HepG2 (cell line): Measurements from ENCODE around the gene CPOX. TPM values are rescaled to one million over a fixed set of nuclear protein-coding genes. Genes with fewer than 3 reads are reported as not detected.

ENCODE experiments used
- ATAC-seq: fragments of 200-7000 bp; cut with Tn5 transposase; 3 replicates; pipeline ENCODE4 v1.9.1; 2020; ENCODE audit warnings: mild to moderate bottlenecking, moderate library complexity
- BruUV-seq: library from RNA; stranded (reverse); fragments of 400-500 nt; replicated peaks from 2 replicates; lab custom pipeline; 2021; lab: Mats Ljungman, UMichigan
- CTCF ChIA-PET: fragments of 300-600 bp; formaldehyde crosslinking; extraction: SDS; loops from one replicate; lab custom pipeline; 2021; ENCODE audit warnings: low total read pairs, inconsistent platforms, low intra/inter-chr PET ratio; lab: Yijun Ruan, JAX
- POLR2A ChIA-PET: fragments of 350-600 bp; sonication (Branson Sonifier 250); formaldehyde crosslinking; loops from one replicate; lab custom pipeline; 2020; ENCODE audit warnings: antibody characterized with exemption, inconsistent platforms; lab: Yijun Ruan, JAX
- DNase-seq: peaks from one replicate; pipeline ENCODE4 v3.0.0-alpha.2; 2015; ENCODE audit warnings: low spot score
- FAIRE-seq: peaks from 3 replicates; lab custom pipeline; 2011; peaks lifted over from hg19 to GRCh38; lab: Jason Lieb, UNC
- H2AFZ ChIP-seq: one replicate; pipeline ENCODE4 v1.6.1; 2011; ENCODE audit warnings: low read length, inconsistent platforms
- H3K27ac ChIP-seq: fragments of 300-600 bp; 3 replicates; pipeline ENCODE4 v1.8.0; 2011; ENCODE audit warnings: mixed run types, mild to moderate bottlenecking, mixed read lengths, low read length, inconsistent platforms; ENCODE audit not compliant: insufficient read depth; ENCODE audit errors: extremely low read length
- H3K27me3 ChIP-seq, 2 experiments: fragments of 200-600 bp in 1 of 2; 2 replicates in 1 of 2; 3 replicates in 1 of 2; pipeline versions ENCODE4 v1.6.0 to v1.8.0; 2011; ENCODE audit warnings: low read length in 2 of 2, mild to moderate bottlenecking in 2 of 2, moderate library complexity in 2 of 2, inconsistent platforms in 1 of 2; ENCODE audit not compliant: insufficient read depth in 2 of 2, control insufficient read depth in 1 of 2
- H3K36me3 ChIP-seq, 2 experiments: fragments of 200-600 bp in 1 of 2; replicated peaks in 1 of 2; 2 replicates in 1 of 2; 3 replicates in 1 of 2; pipeline versions ENCODE4 v1.5.1 to v1.8.0; 2011; ENCODE audit warnings: low read length in 2 of 2, inconsistent platforms in 1 of 2; ENCODE audit not compliant: insufficient read depth in 2 of 2, control insufficient read depth in 1 of 2
- H3K4me1 ChIP-seq: 2 replicates; pipeline ENCODE4 v1.5.1; 2012; ENCODE audit warnings: low read length, inconsistent platforms; ENCODE audit not compliant: insufficient read depth
- H3K4me2 ChIP-seq: 2 replicates; pipeline ENCODE4 v1.6.0; 2011; ENCODE audit warnings: low read depth, low read length, inconsistent platforms
- H3K4me3 ChIP-seq, 3 experiments: fragments of 200-600 bp in 1 of 3; sonication (generic), shearing (Covaris generic) in 1 of 3; replicated peaks in 1 of 3; 2 replicates each; pipeline ENCODE4 v1.5.1; 2011 to 2016; ENCODE audit warnings: low read length in 3 of 3, inconsistent platforms in 2 of 3, low read depth in 2 of 3, mild to moderate bottlenecking in 2 of 3, control low read depth in 1 of 3, mixed read lengths in 1 of 3; ENCODE audit not compliant: insufficient read depth in 1 of 3
- H3K79me2 ChIP-seq: one replicate; pipeline ENCODE4 v1.6.1; 2011; ENCODE audit warnings: low read length, inconsistent platforms; ENCODE audit not compliant: insufficient read depth
- H3K9ac ChIP-seq: 2 replicates; pipeline ENCODE4 v1.6.0; 2011; ENCODE audit warnings: mild to moderate bottlenecking, low read depth, low read length, inconsistent platforms; ENCODE audit not compliant: insufficient read depth
- H3K9me3 ChIP-seq: 2 replicates; pipeline ENCODE4 v1.5.1; 2012; ENCODE audit warnings: mild to moderate bottlenecking, low read length
- H4K20me1 ChIP-seq: 2 replicates; pipeline ENCODE4 v1.6.0; 2011; ENCODE audit warnings: inconsistent platforms, mild to moderate bottlenecking, low read length, moderate library complexity; ENCODE audit not compliant: insufficient read depth
- MAF1 ChIP-seq: sonication (generic); formaldehyde crosslinking; IDR thresholded peaks from 2 replicates; pipeline ENCODE4 v1.5.0; 2020; ENCODE audit warnings: missing genetic modification reagents, borderline replicate concordance
- MTERF4 ChIP-seq: sonication (generic); formaldehyde crosslinking; IDR thresholded peaks from 2 replicates; pipeline ENCODE4 v1.8.0; 2023; ENCODE audit warnings: mild to moderate bottlenecking, missing genetic modification reagents
- NFIC ChIP-seq: IDR thresholded peaks from 2 replicates; pipeline ENCODE4 v1.6.1; 2012; ENCODE audit warnings: mild to moderate bottlenecking, low read length, inconsistent platforms
- POLR2AphosphoS5 ChIP-seq: IDR thresholded peaks from 2 replicates; pipeline ENCODE4 v1.6.1; 2012; ENCODE audit warnings: low read depth, low read length
- POLR2G ChIP-seq: fragments of 200-400 bp; formaldehyde crosslinking; IDR thresholded peaks from 2 replicates; pipeline ENCODE4 v1.6.1; 2018; ENCODE audit warnings: mild to moderate bottlenecking, low read depth, low read length, moderate library complexity
- ZBTB3 ChIP-seq: sonication (generic); formaldehyde crosslinking; IDR thresholded peaks from 2 replicates; pipeline ENCODE4 v1.4.0; 2020; ENCODE audit warnings: low read depth, mild to moderate bottlenecking, moderate library complexity, missing genetic modification reagents, borderline replicate concordance
- ZNF160 ChIP-seq: sonication (generic); formaldehyde crosslinking; IDR thresholded peaks from 2 replicates; pipeline ENCODE4 v1.8.0; 2022; ENCODE audit warnings: mild to moderate bottlenecking, inconsistent platforms, missing genetic modification reagents
- ZNF232 ChIP-seq: sonication (generic); formaldehyde crosslinking; IDR thresholded peaks from 2 replicates; pipeline ENCODE4 v1.4.0; 2020; ENCODE audit warnings: missing genetic modification reagents, borderline replicate concordance
- ZNF329 ChIP-seq: sonication (generic); formaldehyde crosslinking; IDR thresholded peaks from 2 replicates; pipeline ENCODE4 v1.9.0; 2021; ENCODE audit warnings: low read depth, mild to moderate bottlenecking, missing genetic modification reagents
- ZNF513 ChIP-seq: sonication (generic); formaldehyde crosslinking; conservative IDR thresholded peaks from 2 replicates; pipeline ENCODE4 v1.5.0; 2020; ENCODE audit warnings: missing genetic modification reagents
- ZNF720 ChIP-seq: sonication (generic); formaldehyde crosslinking; IDR thresholded peaks from 2 replicates; pipeline ENCODE4 v1.4.0; 2020; ENCODE audit warnings: missing genetic modification reagents
- ZNF724P ChIP-seq: sonication (generic); formaldehyde crosslinking; IDR thresholded peaks from 2 replicates; pipeline ENCODE4 v1.8.0; 2022; ENCODE audit warnings: missing genetic modification reagents, borderline replicate concordance
- WGBS: methylation state at CpG from one replicate; pipeline ENCODE4 v1.1.6; 2017; ENCODE audit warnings: low lambda C conversion rate; 5-methylcytosine and 5-hydroxymethylcytosine counted together
- in situ Hi-C: cut with HindIII; loops from 2 replicates; pipeline ENCODE4 v1.10.0; 2017; ENCODE audit warnings: low pct_unique_long_range_greater_than_20kb; ENCODE audit not compliant: extremely low pct_ligation_motif_present
- intact Hi-C: fragments of 100-400 bp; cut with micrococcal nuclease; formaldehyde crosslinking; loops from one replicate; pipeline ENCODE4 v1.10.0; 2022; ENCODE audit not compliant: unreplicated experiment
- polyA plus RNA-seq, 8 experiments: library from polyadenylated mRNA; depleted of rRNA in 3 of 8; stranded (reverse) in 7 of 8; unstranded in 1 of 8; fragments of >200 nt; fragmentation: Illumina TruSeq in 4 of 8; extraction: Trizol in 4 of 8; gene quantifications; 2 replicates each; pipeline versions ENCODE4 v1.2.1 to v1.2.3, GENCODE V29; 2011 to 2016; ENCODE audit warnings: low read depth in 4 of 8, missing spikeins in 1 of 8, mixed read lengths in 1 of 8; ENCODE audit not compliant: insufficient read depth in 1 of 8
- total RNA-seq, 5 experiments: library from RNA; depleted of rRNA; stranded (reverse); fragments of >200 nt; fragmentation: Illumina TruSeq; extraction: Trizol; gene quantifications; 2 replicates each; pipeline ENCODE4 v1.2.3, GENCODE V29; 2016; ENCODE audit warnings: low read depth in 1 of 5
- TF ChIP-seq, protein P1 (sequence below): sonication (generic); formaldehyde crosslinking; IDR thresholded peaks from 2 replicates; pipeline ENCODE4 v1.5.0; 2020; ENCODE audit warnings: missing genetic modification reagents, mild to moderate bottlenecking, borderline replicate concordance
- TF ChIP-seq, protein P2 (sequence below): sonication (generic); formaldehyde crosslinking; IDR thresholded peaks from 2 replicates; pipeline ENCODE4 v1.5.0; 2020; ENCODE audit warnings: mild to moderate bottlenecking, missing genetic modification reagents

Gene CPOX
- total and polyA plus RNA-seq, 2 of the 13 experiments (the other 11 are each of a cell fraction or from before 2014, with no cell fraction given) = 34.2 to 37.2 TPM

DNA sequence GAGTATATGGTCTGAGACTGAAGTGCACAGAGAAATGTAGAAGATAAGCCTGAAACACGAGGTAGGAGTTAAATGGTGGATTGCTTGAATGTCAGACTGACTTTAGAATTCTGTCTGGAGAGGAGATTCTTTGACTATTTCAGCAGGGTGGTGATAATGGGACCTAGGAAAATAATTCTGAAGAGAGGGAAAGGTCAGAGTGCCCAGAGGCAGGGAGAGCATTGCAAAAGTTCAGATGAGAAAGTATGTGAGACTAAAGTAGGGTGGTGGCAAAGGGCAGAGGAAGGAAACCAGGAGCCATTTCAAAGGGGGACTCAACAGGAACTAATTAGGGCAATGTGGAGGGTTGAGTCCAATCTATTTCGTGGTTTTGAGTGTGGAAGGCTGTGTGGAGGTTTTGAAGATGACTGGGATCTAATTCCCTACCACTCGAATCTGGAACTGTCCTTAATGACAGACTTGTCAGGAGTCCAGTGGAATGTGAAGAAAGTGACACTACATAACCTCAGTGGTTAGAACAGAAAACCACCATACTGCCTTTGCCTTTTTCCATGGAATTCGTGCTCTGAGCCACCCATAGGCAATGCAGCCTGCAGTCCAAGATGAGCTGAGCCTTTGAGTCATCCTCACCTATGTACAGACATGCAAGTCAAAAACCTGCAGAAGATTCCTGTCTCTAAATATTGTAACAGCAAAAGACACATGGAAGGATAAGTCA lies 16.1 kb downstream of the CPOX start (continued):
- no peak for TF ChIP-seq POLR2G
- TF ChIP-seq ZNF720 (CRISPR knock-in tag) = no peak
- no peak for TF ChIP-seq POLR2AphosphoS5
- no peak for TF ChIP-seq ZBTB3 (CRISPR knock-in tag)
- TF ChIP-seq ZNF160 (CRISPR knock-in tag) = no peak
- TF ChIP-seq ZNF513 (CRISPR knock-in tag) = no peak
- no peak for TF ChIP-seq MAF1 (CRISPR knock-in tag)
- TF ChIP-seq ZNF724P = no peak
- no peak for TF ChIP-seq ZNF329 (CRISPR knock-in tag)
- no peak for TF ChIP-seq ZNF232
- no peak for TF ChIP-seq NFIC
- TF ChIP-seq, all 625 proteins: peak for 0

- no peaks in the 10 kb centered on the region for H3K9me3 ChIP-seq
- H3K4me1 ChIP-seq = peaks cover 25% of the 10 kb centered on the region
- FAIRE-seq (no peak), ATAC-seq (no peak), DNase-seq (no peak)
- H2AFZ ChIP-seq = no peak overlapping the region
- intact Hi-C loops (no loop called here), in situ Hi-C loops (loop anchor here (10.0 to 25.0 kb wide), 2 partner anchors 49 to 537 kb away; partner anchors contain the start of genes CLDND1 and GABRR3)
- ChIA-PET POLR2A (no interaction called here), CTCF (no interaction called here)
- H3K36me3 ChIP-seq = peaks cover 3 to 8% of the 10 kb centered on the region in 2 experiments; a peak in 3 of 5 replicates
- H3K27ac ChIP-seq = no peak overlapping the region
- WGBS = 71% methylated on average over 6 of the region's 6 CpGs
- H4K20me1 ChIP-seq = no peaks in the 10 kb centered on the region
- no TSS peak for BruUV-seq
- H3K27me3 ChIP-seq = no peaks in the 10 kb centered on the region
- no peak overlapping the region for H3K9ac ChIP-seq
- no peak overlapping the region for H3K4me3 ChIP-seq
- no peak overlapping the region for H3K4me2 ChIP-seq
- H3K79me2 ChIP-seq = no peaks in the 10 kb centered on the region
- TF ChIP-seq, protein P1, sequence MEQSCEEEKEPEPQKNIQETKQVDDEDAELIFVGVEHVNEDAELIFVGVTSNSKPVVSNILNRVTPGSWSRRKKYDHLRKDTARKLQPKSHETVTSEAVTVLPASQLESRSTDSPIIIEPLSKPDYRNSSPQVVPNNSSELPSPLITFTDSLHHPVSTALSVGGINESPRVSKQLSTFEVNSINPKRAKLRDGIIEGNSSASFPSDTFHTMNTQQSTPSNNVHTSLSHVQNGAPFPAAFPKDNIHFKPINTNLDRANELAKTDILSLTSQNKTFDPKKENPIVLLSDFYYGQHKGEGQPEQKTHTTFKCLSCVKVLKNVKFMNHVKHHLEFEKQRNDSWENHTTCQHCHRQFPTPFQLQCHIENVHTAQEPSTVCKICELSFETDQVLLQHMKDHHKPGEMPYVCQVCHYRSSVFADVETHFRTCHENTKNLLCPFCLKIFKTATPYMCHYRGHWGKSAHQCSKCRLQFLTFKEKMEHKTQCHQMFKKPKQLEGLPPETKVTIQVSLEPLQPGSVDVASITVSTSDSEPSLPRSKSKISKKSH (CRISPR knock-in tag) = no peak
- no peak for TF ChIP-seq MTERF4 (CRISPR knock-in tag)
- TF ChIP-seq, protein P2, sequence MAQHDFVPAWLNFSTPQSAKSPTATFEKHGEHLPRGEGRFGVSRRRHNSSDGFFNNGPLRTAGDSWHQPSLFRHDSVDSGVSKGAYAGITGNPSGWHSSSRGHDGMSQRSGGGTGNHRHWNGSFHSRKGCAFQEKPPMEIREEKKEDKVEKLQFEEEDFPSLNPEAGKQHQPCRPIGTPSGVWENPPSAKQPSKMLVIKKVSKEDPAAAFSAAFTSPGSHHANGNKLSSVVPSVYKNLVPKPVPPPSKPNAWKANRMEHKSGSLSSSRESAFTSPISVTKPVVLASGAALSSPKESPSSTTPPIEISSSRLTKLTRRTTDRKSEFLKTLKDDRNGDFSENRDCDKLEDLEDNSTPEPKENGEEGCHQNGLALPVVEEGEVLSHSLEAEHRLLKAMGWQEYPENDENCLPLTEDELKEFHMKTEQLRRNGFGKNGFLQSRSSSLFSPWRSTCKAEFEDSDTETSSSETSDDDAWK (CRISPR knock-in tag) = no peak
Observed at GRCh38 chr3:98574132-98574531, 19.3 kb downstream of the CPOX start.
